Activated naive CD4-positive, alpha-beta T cell treated with anti-CD3 and anti-CD28 coated beads, Interleukin-2, amount 10 ng/mL, durations not matched to agents 7 days and 5 days (primary cell): ENCODE measurements around the gene PIN4.

ENCODE experiments used
- CTCF ChIA-PET: fragments of 350-600 bp; sonication (Branson Sonifier 250); formaldehyde crosslinking; loops from one replicate; lab custom pipeline; 2021; ENCODE audit warnings: antibody characterized with exemption; lab: Charles Lee
- DNase-seq: peaks from one replicate; pipeline ENCODE4 v3.0.0-alpha.2; 2020
- H3K27ac Mint-ChIP-seq: one replicate; pipeline ENCODE4 v1.8.0; 2021; ENCODE audit warnings: mild to moderate bottlenecking, moderate library complexity, mixed read lengths
- H3K27me3 Mint-ChIP-seq: one replicate; pipeline ENCODE4 v1.8.0; 2021; ENCODE audit warnings: mild to moderate bottlenecking, mixed read lengths
- H3K36me3 Mint-ChIP-seq: one replicate; pipeline ENCODE4 v1.8.0; 2021; ENCODE audit warnings: mixed read lengths
- H3K4me1 Mint-ChIP-seq: one replicate; pipeline ENCODE4 v1.8.0; 2021; ENCODE audit warnings: mixed read lengths
- H3K4me3 Mint-ChIP-seq: one replicate; pipeline ENCODE4 v1.8.0; 2021; ENCODE audit warnings: mild to moderate bottlenecking, moderate library complexity, mixed read lengths
- H3K9me3 Mint-ChIP-seq: one replicate; pipeline ENCODE4 v1.8.0; 2021; ENCODE audit warnings: mixed read lengths

PIN4 gene

GRCh38 chrX:72230290-72230689 lies 48.7 kb downstream of the PIN4 start:
- Mint-ChIP-seq H3K36me3 (peaks cover 27% of the 10 kb centered on the region), H3K27me3 (no peaks in the 10 kb centered on the region), H3K4me1 (no peaks in the 10 kb centered on the region), H3K9me3 (no peaks in the 10 kb centered on the region), H3K4me3 (no peak overlapping the region), H3K27ac (no peak overlapping the region)
- CTCF ChIA-PET = no interaction called here
- no peak for DNase-seq

- Mint-ChIP-seq H3K9me3 (no peaks in the 10 kb centered on the region), H3K4me1 (peaks cover 18% of the 10 kb centered on the region), H3K27ac (no peak overlapping the region), H3K4me3 (peak overlapping the region; percentile 7), H3K36me3 (peaks cover 12% of the 10 kb centered on the region), H3K27me3 (no peaks in the 10 kb centered on the region)
- CTCF ChIA-PET = no interaction called here
- no peak for DNase-seq
These were observed 55.3 kb downstream of the PIN4 start for GRCh38 chrX:72236841-72237240.

- H3K4me1 Mint-ChIP-seq = peaks cover 18% of the 10 kb centered on the region
- CTCF ChIA-PET = interaction anchor here (1.2 kb wide), 1 partner anchor 39 kb away, joined by 5 read pairs; the partner anchor contains the start of gene RPS4X
- no peaks in the 10 kb centered on the region for H3K9me3 Mint-ChIP-seq
- H3K36me3 Mint-ChIP-seq = peaks cover 12% of the 10 kb centered on the region
- H3K27me3 Mint-ChIP-seq = no peaks in the 10 kb centered on the region
- peak overlapping the region; percentile 51 for H3K27ac Mint-ChIP-seq
- peak overlapping the region; percentile 74 for H3K4me3 Mint-ChIP-seq
- DNase-seq = no peak
These were observed 56.6 kb downstream of the PIN4 start for GRCh38 chrX:72238183-72238582.

- peak; percentile 91 for DNase-seq
- Mint-ChIP-seq H3K27me3 (no peaks in the 10 kb centered on the region), H3K27ac (peak within 1 kb of the TSS; percentile 60), H3K36me3 (peaks cover 12% of the 10 kb centered on the region), H3K4me3 (peak within 1 kb of the TSS; percentile 74), H3K4me1 (peaks cover 18% of the 10 kb centered on the region), H3K9me3 (no peaks in the 10 kb centered on the region)
- CTCF ChIA-PET = interaction anchor here (1.2 kb wide), 1 partner anchor 38 kb away, joined by 5 read pairs; the partner anchor contains the start of gene RPS4X
These were observed 57.3 kb downstream of the PIN4 start, which contains the start of gene ERCC6L for GRCh38 chrX:72238721-72239475. ERCC6L (minus strand) TSS chrX:72239027; CDS start chrX:72238911, 116 bp downstream.

GRCh38 chrX:72240976-72241375 lies 59.4 kb downstream of the PIN4 start:
- H3K9me3 Mint-ChIP-seq = no peaks in the 10 kb centered on the region
- H3K4me1 Mint-ChIP-seq = peaks cover 15% of the 10 kb centered on the region
- H3K27ac Mint-ChIP-seq = no peak overlapping the region
- no peak overlapping the region for H3K4me3 Mint-ChIP-seq
- CTCF ChIA-PET = no interaction called here
- peaks cover 5% of the 10 kb centered on the region for H3K36me3 Mint-ChIP-seq
- H3K27me3 Mint-ChIP-seq = no peaks in the 10 kb centered on the region
- DNase-seq = no peak

- CTCF ChIA-PET = interaction anchor here (0.7 to 1.6 kb wide), 3 partner anchors 36 to 423 kb away, joined by 3 read pairs; no protein-coding TSS in a partner anchor
- Mint-ChIP-seq H3K4me1 (peaks cover 4% of the 10 kb centered on the region), H3K36me3 (no peaks in the 10 kb centered on the region), H3K4me3 (no peak overlapping the region), H3K9me3 (no peaks in the 10 kb centered on the region), H3K27ac (no peak overlapping the region), H3K27me3 (peaks cover 4% of the 10 kb centered on the region)
- no peak for DNase-seq
These were observed 61.9 kb downstream of the PIN4 start for GRCh38 chrX:72243472-72243871.

GRCh38 chrX:72245461-72246089 lies 64.0 kb downstream of the PIN4 start:
- Mint-ChIP-seq H3K4me3 (no peak overlapping the region), H3K27ac (no peak overlapping the region), H3K4me1 (no peaks in the 10 kb centered on the region), H3K27me3 (peaks cover 4% of the 10 kb centered on the region), H3K36me3 (no peaks in the 10 kb centered on the region), H3K9me3 (no peaks in the 10 kb centered on the region)
- CTCF ChIA-PET = interaction anchor here (0.6 to 1.8 kb wide), 9 partner anchors 9 to 293 kb away, joined by 3 to 8 read pairs (median 4); partner anchors contain the start of gene RPS4X
- peak; percentile 53 for DNase-seq

- H3K4me1 Mint-ChIP-seq = no peaks in the 10 kb centered on the region
- no peaks in the 10 kb centered on the region for H3K36me3 Mint-ChIP-seq
- H3K27ac Mint-ChIP-seq = no peak overlapping the region
- CTCF ChIA-PET = interaction anchor here (0.6 kb wide), 1 partner anchor 70 kb away, joined by 4 read pairs; no protein-coding TSS in a partner anchor
- no peaks in the 10 kb centered on the region for H3K9me3 Mint-ChIP-seq
- DNase-seq = no peak
- H3K27me3 Mint-ChIP-seq = peaks cover 4% of the 10 kb centered on the region
- no peak overlapping the region for H3K4me3 Mint-ChIP-seq
These were observed 65.8 kb downstream of the PIN4 start for GRCh38 chrX:72247206-72247942.
